8988T (cell line): Measurements from ENCODE around the gene YEATS2.
A peak's percentile ranks its signal among the peaks of the same experiment; 100 is the strongest.
"Not testable (repeated sequence)": the region's sequence is repeated elsewhere in the genome, so short reads cannot be mapped to it uniquely, and the experiment has no call there.

Experiments used
- DNase-seq: peaks from one replicate; pipeline ENCODE4 v3.0.0; 2011

YEATS2 gene

GRCh38 chr3:183718012-183718411 lies 20.4 kb downstream of the YEATS2 start:
- no peak for DNase-seq

GRCh38 chr3:183725387-183725786 lies 27.8 kb downstream of the YEATS2 start:
- DNase-seq: no peak

GRCh38 chr3:183728204-183728603 lies 30.6 kb downstream of the YEATS2 start:
- DNase-seq: no peak

GRCh38 chr3:183730361-183730760 lies 32.8 kb downstream of the YEATS2 start:
- DNase-seq: no peak

GRCh38 chr3:183731611-183732010 lies 34.0 kb downstream of the YEATS2 start:
- DNase-seq: no peak

- DNase-seq: no peak
Measured at GRCh38 chr3:183733553-183733952, 36.0 kb downstream of the YEATS2 start.

- DNase-seq: no peak
Measured at GRCh38 chr3:183734750-183735494, 37.3 kb downstream of the YEATS2 start.

- DNase-seq: no peak
Measured at GRCh38 chr3:183737116-183737515, 39.5 kb downstream of the YEATS2 start.

- not testable (repeated sequence) for DNase-seq
Measured at GRCh38 chr3:183740154-183740553, 42.6 kb downstream of the YEATS2 start.

- DNase-seq: no peak
Measured at GRCh38 chr3:183743231-183743630, 45.6 kb downstream of the YEATS2 start.

- DNase-seq: no peak
Measured at GRCh38 chr3:183745300-183746098, 47.9 kb downstream of the YEATS2 start.

GRCh38 chr3:183754052-183754451 lies 56.5 kb downstream of the YEATS2 start:
- DNase-seq: no peak

GRCh38 chr3:183762304-183762703 lies 64.7 kb downstream of the YEATS2 start:
- no peak for DNase-seq

- no peak for DNase-seq
Measured at GRCh38 chr3:183764847-183765731, 67.5 kb downstream of the YEATS2 start.

- no peak for DNase-seq
Measured at GRCh38 chr3:183766107-183766506, 68.5 kb downstream of the YEATS2 start.

GRCh38 chr3:183766745-183767606 lies 69.4 kb downstream of the YEATS2 start:
- DNase-seq: peak; percentile 68

- no peak for DNase-seq
Measured at GRCh38 chr3:183768114-183768513, 70.5 kb downstream of the YEATS2 start.

GRCh38 chr3:183769453-183769852 lies 71.9 kb downstream of the YEATS2 start:
- no peak for DNase-seq

GRCh38 chr3:183774631-183775030 lies 77.0 kb downstream of the YEATS2 start:
- no peak for DNase-seq

- no peak for DNase-seq
Measured at GRCh38 chr3:183775781-183776180, 78.2 kb downstream of the YEATS2 start.

GRCh38 chr3:183776451-183776850 lies 78.9 kb downstream of the YEATS2 start:
- DNase-seq: not testable (repeated sequence)

GRCh38 chr3:183777016-183777618 lies 79.5 kb downstream of the YEATS2 start:
- DNase-seq: no peak
